ENCODE results near the gene GPAT3.

DNA sequence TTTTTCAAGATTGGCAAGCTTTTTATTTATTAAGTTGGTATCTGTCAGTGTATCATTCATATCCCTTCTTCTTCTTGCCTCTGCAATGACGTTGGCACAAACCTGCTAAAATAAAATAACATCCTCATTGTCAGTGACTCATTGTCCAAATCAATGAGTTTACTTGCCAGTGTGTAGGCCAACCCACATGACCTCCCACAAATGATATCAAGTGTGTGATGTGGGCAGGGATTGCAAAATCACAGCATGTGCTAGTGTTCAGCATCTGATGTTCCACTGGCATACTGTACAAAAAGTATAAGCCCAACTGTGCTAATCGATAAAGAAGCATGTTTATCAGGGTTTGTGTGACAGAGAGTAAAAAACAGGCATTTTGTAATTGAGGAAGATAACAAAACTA, 25.5 kb downstream of the GPAT3 start:
- no peak for TF ChIP-seq POLR2A (IDR thresholded peaks at IDR 0.05)
- TF ChIP-seq, protein P1, sequence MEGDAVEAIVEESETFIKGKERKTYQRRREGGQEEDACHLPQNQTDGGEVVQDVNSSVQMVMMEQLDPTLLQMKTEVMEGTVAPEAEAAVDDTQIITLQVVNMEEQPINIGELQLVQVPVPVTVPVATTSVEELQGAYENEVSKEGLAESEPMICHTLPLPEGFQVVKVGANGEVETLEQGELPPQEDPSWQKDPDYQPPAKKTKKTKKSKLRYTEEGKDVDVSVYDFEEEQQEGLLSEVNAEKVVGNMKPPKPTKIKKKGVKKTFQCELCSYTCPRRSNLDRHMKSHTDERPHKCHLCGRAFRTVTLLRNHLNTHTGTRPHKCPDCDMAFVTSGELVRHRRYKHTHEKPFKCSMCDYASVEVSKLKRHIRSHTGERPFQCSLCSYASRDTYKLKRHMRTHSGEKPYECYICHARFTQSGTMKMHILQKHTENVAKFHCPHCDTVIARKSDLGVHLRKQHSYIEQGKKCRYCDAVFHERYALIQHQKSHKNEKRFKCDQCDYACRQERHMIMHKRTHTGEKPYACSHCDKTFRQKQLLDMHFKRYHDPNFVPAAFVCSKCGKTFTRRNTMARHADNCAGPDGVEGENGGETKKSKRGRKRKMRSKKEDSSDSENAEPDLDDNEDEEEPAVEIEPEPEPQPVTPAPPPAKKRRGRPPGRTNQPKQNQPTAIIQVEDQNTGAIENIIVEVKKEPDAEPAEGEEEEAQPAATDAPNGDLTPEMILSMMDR (IDR thresholded peaks at IDR 0.05), result no peak

Measured in upper lobe of left lung (tissue), 4 donors.